Neutrophil (primary cell): ENCODE measurements around the gene NECAP2.

Experiments used
- H3K27ac ChIP-seq: fragments of 200-600 bp; sonication (generic); 2 replicates; pipeline ENCODE4 v1.5.1; 2016; ENCODE audit warnings: mild to moderate bottlenecking, moderate library complexity
- H3K27me3 ChIP-seq: fragments of 200-600 bp; sonication (generic); 2 replicates; pipeline ENCODE4 v1.6.0; 2016; ENCODE audit warnings: mild to moderate bottlenecking
- H3K36me3 ChIP-seq: fragments of 200-600 bp; sonication (generic); 2 replicates; pipeline ENCODE4 v1.5.1; 2017
- H3K4me1 ChIP-seq, 2 experiments: fragments of 200-600 bp in 1 of 2; sonication (generic) in 1 of 2; 1 replicate in 1 of 2; 2 replicates in 1 of 2; pipeline versions ENCODE4 v1.5.1 to v1.6.1; 2013 to 2016; ENCODE audit warnings: low read depth in 1 of 2, low read length in 1 of 2, mild to moderate bottlenecking in 1 of 2, moderate library complexity in 1 of 2; ENCODE audit not compliant: control insufficient read depth in 1 of 2, insufficient read depth in 1 of 2
- H3K4me3 ChIP-seq, 2 experiments: fragments of 200-600 bp in 1 of 2; sonication (generic) in 1 of 2; 1 replicate in 1 of 2; 2 replicates in 1 of 2; pipeline ENCODE4 v1.5.1; 2013 to 2016; ENCODE audit warnings: low read depth in 1 of 2, low read length in 1 of 2, mild to moderate bottlenecking in 1 of 2, moderate library complexity in 1 of 2
- H3K9me3 ChIP-seq: fragments of 200-600 bp; sonication (generic); 2 replicates; pipeline ENCODE4 v1.5.1; 2016
- TF ChIP-seq, protein P1 (sequence below): fragments of 200-600 bp; sonication (generic); IDR thresholded peaks from 2 replicates; pipeline ENCODE4 v1.5.1; 2016; ENCODE audit warnings: antibody characterized with exemption

NECAP2 gene

GRCh38 chr1:16421201-16421600 is 19.3 kb upstream of the NECAP2 start:
- Histone ChIP-seq H3K36me3 (no peaks in the 10 kb centered on the region), H3K27ac (no peak overlapping the region), H3K9me3 (no peaks in the 10 kb centered on the region), H3K4me3 (no peak overlapping the region), H3K27me3 (no peaks in the 10 kb centered on the region), H3K4me1 (no peaks in the 10 kb centered on the region)
- TF ChIP-seq, protein P1, sequence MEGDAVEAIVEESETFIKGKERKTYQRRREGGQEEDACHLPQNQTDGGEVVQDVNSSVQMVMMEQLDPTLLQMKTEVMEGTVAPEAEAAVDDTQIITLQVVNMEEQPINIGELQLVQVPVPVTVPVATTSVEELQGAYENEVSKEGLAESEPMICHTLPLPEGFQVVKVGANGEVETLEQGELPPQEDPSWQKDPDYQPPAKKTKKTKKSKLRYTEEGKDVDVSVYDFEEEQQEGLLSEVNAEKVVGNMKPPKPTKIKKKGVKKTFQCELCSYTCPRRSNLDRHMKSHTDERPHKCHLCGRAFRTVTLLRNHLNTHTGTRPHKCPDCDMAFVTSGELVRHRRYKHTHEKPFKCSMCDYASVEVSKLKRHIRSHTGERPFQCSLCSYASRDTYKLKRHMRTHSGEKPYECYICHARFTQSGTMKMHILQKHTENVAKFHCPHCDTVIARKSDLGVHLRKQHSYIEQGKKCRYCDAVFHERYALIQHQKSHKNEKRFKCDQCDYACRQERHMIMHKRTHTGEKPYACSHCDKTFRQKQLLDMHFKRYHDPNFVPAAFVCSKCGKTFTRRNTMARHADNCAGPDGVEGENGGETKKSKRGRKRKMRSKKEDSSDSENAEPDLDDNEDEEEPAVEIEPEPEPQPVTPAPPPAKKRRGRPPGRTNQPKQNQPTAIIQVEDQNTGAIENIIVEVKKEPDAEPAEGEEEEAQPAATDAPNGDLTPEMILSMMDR = no peak

DNA sequence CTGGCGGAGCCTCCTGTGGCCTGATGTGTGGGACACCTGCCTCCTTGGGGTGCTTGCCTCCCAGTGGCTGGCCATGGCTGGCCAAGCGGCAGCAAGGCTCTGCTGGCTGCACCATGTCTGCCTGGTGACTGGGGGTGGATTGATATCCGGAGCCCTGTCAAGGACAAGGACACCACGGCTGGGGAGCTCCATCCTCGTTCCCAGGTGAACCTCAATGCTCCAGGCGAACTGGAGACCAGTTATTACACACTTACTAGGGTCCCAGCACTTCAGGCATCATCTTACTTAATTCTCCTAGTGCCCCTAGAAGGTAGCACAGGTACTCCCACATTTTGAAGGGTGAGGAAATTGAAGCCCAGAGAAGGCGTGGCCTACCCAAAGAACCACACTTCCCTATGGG is 18.5 kb upstream of the NECAP2 start:
- no peak overlapping the region for H3K4me3 ChIP-seq
- no peak overlapping the region for H3K27ac ChIP-seq
- no peaks in the 10 kb centered on the region for H3K9me3 ChIP-seq
- no peaks in the 10 kb centered on the region for H3K4me1 ChIP-seq
- H3K36me3 ChIP-seq = no peaks in the 10 kb centered on the region
- TF ChIP-seq, protein P1 = no peak
- H3K27me3 ChIP-seq = no peaks in the 10 kb centered on the region

DNA sequence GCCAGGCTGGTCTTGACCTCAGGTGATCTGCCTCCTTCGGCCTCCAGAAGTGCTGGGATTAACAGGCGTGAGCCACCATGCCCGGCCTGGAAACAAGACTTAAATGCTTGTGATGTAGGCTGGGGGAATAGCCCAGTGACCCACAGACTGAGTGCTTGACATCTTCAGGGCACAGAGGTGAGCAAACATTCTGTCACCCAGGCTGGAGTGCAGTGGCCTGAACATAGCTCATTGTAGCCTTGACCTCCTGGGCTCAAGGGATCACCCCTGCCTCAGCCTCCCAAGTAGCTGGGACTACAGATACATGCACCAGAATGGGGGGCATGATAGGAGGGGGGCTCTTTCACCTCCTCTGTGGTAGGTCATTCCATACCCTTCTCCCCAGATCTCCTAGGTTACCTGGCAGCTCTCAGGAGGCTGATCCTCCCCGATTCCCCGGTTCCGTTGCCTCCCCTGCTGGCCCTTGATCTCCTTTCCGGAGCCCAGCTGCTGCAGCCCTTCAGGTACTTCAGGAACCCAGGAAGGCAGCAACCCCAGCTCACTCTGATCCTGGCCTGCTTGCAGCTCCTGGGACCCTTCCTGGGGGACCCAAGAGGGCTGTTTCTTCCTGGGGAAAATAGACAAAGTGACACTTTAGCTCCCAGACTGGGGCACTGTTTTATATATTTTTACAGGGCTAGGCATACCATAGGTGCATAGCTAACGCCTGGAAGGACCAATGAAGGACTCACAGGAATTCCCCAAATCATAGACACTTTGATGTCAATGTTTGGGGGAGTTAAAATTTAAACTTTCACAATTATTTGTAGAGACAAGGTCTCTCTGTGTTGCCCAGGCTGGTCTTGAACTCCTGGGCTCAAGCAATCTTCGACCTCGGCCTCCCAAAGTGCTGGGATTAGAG is 15.1 kb upstream of the NECAP2 start:
- Histone ChIP-seq H3K36me3 (no peaks in the 10 kb centered on the region), H3K9me3 (no peaks in the 10 kb centered on the region), H3K27me3 (no peaks in the 10 kb centered on the region), H3K4me3 (no peak overlapping the region), H3K4me1 (no peaks in the 10 kb centered on the region), H3K27ac (no peak overlapping the region)
- TF ChIP-seq, protein P1 = no peak

- H3K27ac ChIP-seq = no peak overlapping the region
- H3K36me3 ChIP-seq = no peaks in the 10 kb centered on the region
- H3K27me3 ChIP-seq = no peaks in the 10 kb centered on the region
- no peak overlapping the region for H3K4me3 ChIP-seq
- no peaks in the 10 kb centered on the region for H3K9me3 ChIP-seq
- TF ChIP-seq, protein P1 = no peak
- H3K4me1 ChIP-seq = no peaks in the 10 kb centered on the region
Measured at GRCh38 chr1:16430606-16431005, 9.9 kb upstream of the NECAP2 start.

DNA sequence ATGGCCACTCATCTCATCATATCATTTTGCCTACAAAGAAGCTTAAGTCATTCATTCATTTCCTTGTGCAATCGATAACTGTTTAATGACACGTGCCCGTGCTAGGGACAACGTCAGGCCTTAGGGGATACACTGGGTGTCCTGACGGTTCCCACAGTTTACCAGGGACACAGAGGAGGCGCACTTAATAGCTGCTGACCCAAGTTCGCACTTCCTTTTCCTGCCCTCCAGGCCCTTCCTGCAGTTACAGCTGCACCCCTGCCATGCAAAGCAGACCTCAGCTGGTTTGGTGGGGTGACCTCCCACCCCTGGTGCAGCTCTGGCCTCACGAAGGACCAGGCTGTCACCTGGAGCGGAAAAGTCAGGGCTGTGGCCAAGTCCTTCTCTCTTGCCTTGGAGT is 7.5 kb upstream of the NECAP2 start:
- Histone ChIP-seq H3K27me3 (no peaks in the 10 kb centered on the region), H3K4me3 (no peak overlapping the region)

More for the DNA sequence above, 7.5 kb upstream of the NECAP2 start:
- H3K9me3 ChIP-seq = no peaks in the 10 kb centered on the region
- H3K4me1 ChIP-seq = no peaks in the 10 kb centered on the region
- TF ChIP-seq, protein P1 = no peak
- H3K27ac ChIP-seq = no peak overlapping the region
- no peaks in the 10 kb centered on the region for H3K36me3 ChIP-seq
